Measurements from ENCODE around the gene HSPA5. TPM values are rescaled to one million over a fixed set of nuclear protein-coding genes. Genes with fewer than 3 reads are reported as not detected.
A peak's percentile ranks its signal among the peaks of the same experiment; 100 is the strongest.
"Not testable (repeated sequence)": the region's sequence is repeated elsewhere in the genome, so short reads cannot be mapped to it uniquely, and the experiment has no call there.

The HSPA5 gene
- total RNA-seq, 1 donor from 2014 or later, result 369 TPM

- Mint-ChIP-seq H3K9me3 (ENCODE audit: low read depth) (no peaks in the 10 kb centered on the region), H3K27me3 (ENCODE audit: low read depth) (no peaks in the 10 kb centered on the region), H3K36me3 (ENCODE audit: low read depth) (no peaks in the 10 kb centered on the region), H3K4me3 (ENCODE audit: unreplicated experiment) (no peak overlapping the region), H3K4me1 (ENCODE audit: low read depth) (peaks cover 37% of the 10 kb centered on the region), H3K27ac (ENCODE audit: unreplicated experiment) (no peak overlapping the region)
- no peak for TF ChIP-seq CTCF (IDR thresholded peaks at IDR 0.05)
- no peak for DNase-seq (ENCODE audit: low spot score)
Observed at GRCh38 chr9:125276771-125277170, 35.6 kb upstream of the HSPA5 start.

- H3K36me3 Mint-ChIP-seq (ENCODE audit: low read depth), result no peaks in the 10 kb centered on the region
- no peak for TF ChIP-seq CTCF (IDR thresholded peaks at IDR 0.05)
- no peaks in the 10 kb centered on the region for H3K9me3 Mint-ChIP-seq (ENCODE audit: low read depth)
- no peak for DNase-seq (ENCODE audit: low spot score)
- H3K27ac Mint-ChIP-seq (ENCODE audit: unreplicated experiment), result peak overlapping the region; percentile 66
- H3K27me3 Mint-ChIP-seq (ENCODE audit: low read depth), result no peaks in the 10 kb centered on the region
- H3K4me3 Mint-ChIP-seq (ENCODE audit: unreplicated experiment), result no peak overlapping the region
- H3K4me1 Mint-ChIP-seq (ENCODE audit: low read depth), result peaks cover 56% of the 10 kb centered on the region
Observed at GRCh38 chr9:125272697-125273096, 31.6 kb upstream of the HSPA5 start.

- H3K4me3 Mint-ChIP-seq (ENCODE audit: unreplicated experiment), result no peak overlapping the region
- no peak for TF ChIP-seq CTCF (IDR thresholded peaks at IDR 0.05)
- H3K36me3 Mint-ChIP-seq (ENCODE audit: low read depth), result no peaks in the 10 kb centered on the region
- no peaks in the 10 kb centered on the region for H3K27me3 Mint-ChIP-seq (ENCODE audit: low read depth)
- H3K4me1 Mint-ChIP-seq (ENCODE audit: low read depth), result peaks cover 43% of the 10 kb centered on the region
- H3K27ac Mint-ChIP-seq (ENCODE audit: unreplicated experiment), result peak overlapping the region; percentile 23
- DNase-seq (ENCODE audit: low spot score), result no peak
- no peaks in the 10 kb centered on the region for H3K9me3 Mint-ChIP-seq (ENCODE audit: low read depth)
Observed at GRCh38 chr9:125271081-125271480, 29.9 kb upstream of the HSPA5 start.

GRCh38 chr9:125269014-125269397 is 27.9 kb upstream of the HSPA5 start:
- Mint-ChIP-seq H3K36me3 (ENCODE audit: low read depth) (peaks cover 3% of the 10 kb centered on the region), H3K4me3 (ENCODE audit: unreplicated experiment) (peak overlapping the region; percentile 6), H3K27me3 (ENCODE audit: low read depth) (no peaks in the 10 kb centered on the region), H3K27ac (ENCODE audit: unreplicated experiment) (peak overlapping the region; percentile 89), H3K4me1 (ENCODE audit: low read depth) (peaks cover 48% of the 10 kb centered on the region), H3K9me3 (ENCODE audit: low read depth) (no peaks in the 10 kb centered on the region)
- DNase-seq (ENCODE audit: low spot score), result no peak
- TF ChIP-seq CTCF (IDR thresholded peaks at IDR 0.05), result no peak

GRCh38 chr9:125268394-125269013 is 27.4 kb upstream of the HSPA5 start:
- peaks cover 50% of the 10 kb centered on the region for H3K4me1 Mint-ChIP-seq (ENCODE audit: low read depth)
- no peaks in the 10 kb centered on the region for H3K27me3 Mint-ChIP-seq (ENCODE audit: low read depth)
- H3K4me3 Mint-ChIP-seq (ENCODE audit: unreplicated experiment), result peak overlapping the region; percentile 19
- H3K36me3 Mint-ChIP-seq (ENCODE audit: low read depth), result peaks cover 5% of the 10 kb centered on the region
- no peak for TF ChIP-seq CTCF (IDR thresholded peaks at IDR 0.05)
- H3K9me3 Mint-ChIP-seq (ENCODE audit: low read depth), result no peaks in the 10 kb centered on the region
- peak overlapping the region; percentile 91 for H3K27ac Mint-ChIP-seq (ENCODE audit: unreplicated experiment)
- DNase-seq (ENCODE audit: low spot score), result no peak

- not testable (repeated sequence) for H3K4me3 Mint-ChIP-seq (ENCODE audit: unreplicated experiment); H3K9me3 Mint-ChIP-seq (ENCODE audit: low read depth); H3K36me3 Mint-ChIP-seq (ENCODE audit: low read depth); DNase-seq (ENCODE audit: low spot score); H3K27ac Mint-ChIP-seq (ENCODE audit: unreplicated experiment); H3K27me3 Mint-ChIP-seq (ENCODE audit: low read depth)
- H3K4me1 Mint-ChIP-seq (ENCODE audit: low read depth), result peaks cover 49% of the 10 kb centered on the region
Observed at GRCh38 chr9:125264068-125264467, 22.9 kb upstream of the HSPA5 start.

Data from chondrocyte (in vitro differentiated cells).